MM.1S (cell line): Measurements from ENCODE around the gene APC2.

Experiments used
- DNase-seq: peaks from one replicate; pipeline ENCODE4 v3.0.0-alpha.2; 2015
- H2AFZ ChIP-seq: fragments of 300-600 bp; sonication (generic); 2 replicates; pipeline ENCODE4 v1.6.0; 2016; ENCODE audit warnings: antibody characterized with exemption, low read length
- H3F3A ChIP-seq: fragments of 300-600 bp; sonication (generic); 2 replicates; pipeline ENCODE4 v1.6.1; 2016; ENCODE audit warnings: mild to moderate bottlenecking, antibody characterized with exemption, low read length, moderate library complexity, mixed read lengths; ENCODE audit not compliant: insufficient read depth
- H3K27ac ChIP-seq: fragments of 300-600 bp; sonication (generic); 2 replicates; pipeline ENCODE4 v1.5.1; 2016; ENCODE audit warnings: mild to moderate bottlenecking, low read length
- H3K27me3 ChIP-seq: fragments of 300-600 bp; sonication (generic); replicated peaks from 2 replicates; pipeline ENCODE4 v1.6.0; 2016; ENCODE audit warnings: low read length; ENCODE audit not compliant: insufficient read depth
- H3K36me3 ChIP-seq: fragments of 300-600 bp; sonication (generic); replicated peaks from 2 replicates; pipeline ENCODE4 v1.6.1; 2016; ENCODE audit warnings: mild to moderate bottlenecking, low read length, mixed read lengths; ENCODE audit not compliant: insufficient read depth
- H3K4me1 ChIP-seq: fragments of 300-600 bp; sonication (generic); 2 replicates; pipeline ENCODE4 v1.6.1; 2016; ENCODE audit warnings: low read length, mixed read lengths
- H3K4me2 ChIP-seq: fragments of 300-600 bp; sonication (generic); 2 replicates; pipeline ENCODE4 v1.6.0; 2016; ENCODE audit warnings: low read depth, low read length
- H3K4me3 ChIP-seq: fragments of 300-600 bp; sonication (generic); 2 replicates; pipeline ENCODE4 v1.5.1; 2016; ENCODE audit warnings: low read length, mixed read lengths
- H3K79me2 ChIP-seq: fragments of 300-600 bp; sonication (generic); 2 replicates; pipeline ENCODE4 v1.6.1; 2016; ENCODE audit warnings: mixed run types, low read length, mixed read lengths
- H3K9ac ChIP-seq: fragments of 300-600 bp; sonication (generic); 2 replicates; pipeline ENCODE4 v1.6.1; 2016; ENCODE audit warnings: low read length, mixed read lengths
- H3K9me2 ChIP-seq: fragments of 300-600 bp; sonication (generic); replicated peaks from 2 replicates; pipeline ENCODE4 v1.6.1; 2016; ENCODE audit warnings: mild to moderate bottlenecking, low read length, mixed read lengths; ENCODE audit not compliant: insufficient read depth
- H3K9me3 ChIP-seq: fragments of 300-600 bp; sonication (generic); replicated peaks from 2 replicates; pipeline ENCODE4 v1.6.1; 2016; ENCODE audit warnings: mild to moderate bottlenecking, low read length, mixed read lengths; ENCODE audit not compliant: insufficient read depth
- H4K20me1 ChIP-seq: fragments of 300-600 bp; sonication (generic); 2 replicates; pipeline ENCODE4 v1.6.1; 2016; ENCODE audit warnings: mild to moderate bottlenecking, low read length, moderate library complexity, mixed read lengths; ENCODE audit not compliant: insufficient read depth
- EZH2 ChIP-seq: fragments of 300-600 bp; sonication (generic); optimal IDR thresholded peaks from 2 replicates; pipeline ENCODE3; 2017; ENCODE audit warnings: low read depth, mild to moderate bottlenecking, antibody characterized with exemption, low read length, mixed read lengths
- EZH2phosphoT487 ChIP-seq: fragments of 300-600 bp; sonication (generic); IDR thresholded peaks from 2 replicates; pipeline ENCODE4 v1.6.1; 2018; ENCODE audit warnings: antibody characterized with exemption, low read length
- TF ChIP-seq, protein P1 (sequence below): fragments of 300-600 bp; sonication (generic); IDR thresholded peaks from 2 replicates; pipeline ENCODE4 v1.5.1; 2016; ENCODE audit warnings: antibody characterized with exemption, low read length, mixed read lengths

Gene APC2

GRCh38 chr19:1421958-1422305 is 28.0 kb upstream of the APC2 start:
- Histone ChIP-seq H4K20me1 (peaks cover 30% of the 10 kb centered on the region), H3F3A (peaks cover 4% of the 10 kb centered on the region; the same call in 1 of the 2 replicates), H3K9ac (no peak overlapping the region), H3K27me3 (no peaks in the 10 kb centered on the region), H3K36me3 (peaks cover 47% of the 10 kb centered on the region), H3K4me2 (no peak overlapping the region), H3K4me1 (no peaks in the 10 kb centered on the region), H3K27ac (no peak overlapping the region), H3K4me3 (no peak overlapping the region), H3K9me3 (no peaks in the 10 kb centered on the region), H2AFZ (no peak overlapping the region), H3K9me2 (no peaks in the 10 kb centered on the region), H3K79me2 (peaks cover 96% of the 10 kb centered on the region)
- DNase-seq, result no peak
- TF ChIP-seq, protein P1, sequence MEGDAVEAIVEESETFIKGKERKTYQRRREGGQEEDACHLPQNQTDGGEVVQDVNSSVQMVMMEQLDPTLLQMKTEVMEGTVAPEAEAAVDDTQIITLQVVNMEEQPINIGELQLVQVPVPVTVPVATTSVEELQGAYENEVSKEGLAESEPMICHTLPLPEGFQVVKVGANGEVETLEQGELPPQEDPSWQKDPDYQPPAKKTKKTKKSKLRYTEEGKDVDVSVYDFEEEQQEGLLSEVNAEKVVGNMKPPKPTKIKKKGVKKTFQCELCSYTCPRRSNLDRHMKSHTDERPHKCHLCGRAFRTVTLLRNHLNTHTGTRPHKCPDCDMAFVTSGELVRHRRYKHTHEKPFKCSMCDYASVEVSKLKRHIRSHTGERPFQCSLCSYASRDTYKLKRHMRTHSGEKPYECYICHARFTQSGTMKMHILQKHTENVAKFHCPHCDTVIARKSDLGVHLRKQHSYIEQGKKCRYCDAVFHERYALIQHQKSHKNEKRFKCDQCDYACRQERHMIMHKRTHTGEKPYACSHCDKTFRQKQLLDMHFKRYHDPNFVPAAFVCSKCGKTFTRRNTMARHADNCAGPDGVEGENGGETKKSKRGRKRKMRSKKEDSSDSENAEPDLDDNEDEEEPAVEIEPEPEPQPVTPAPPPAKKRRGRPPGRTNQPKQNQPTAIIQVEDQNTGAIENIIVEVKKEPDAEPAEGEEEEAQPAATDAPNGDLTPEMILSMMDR, result no peak
- no peak for TF ChIP-seq EZH2phosphoT487
- no peak for TF ChIP-seq EZH2

GRCh38 chr19:1422360-1422759 is 27.6 kb upstream of the APC2 start:
- TF ChIP-seq EZH2phosphoT487 (no peak), EZH2 (no peak)
- TF ChIP-seq, protein P1, result no peak
- H3K36me3 ChIP-seq, result peaks cover 47% of the 10 kb centered on the region
- no peak overlapping the region for H3K27ac ChIP-seq
- peaks cover 4% of the 10 kb centered on the region; the same call in 1 of the 2 replicates for H3F3A ChIP-seq
- no peak for DNase-seq
- H3K9me2 ChIP-seq, result no peaks in the 10 kb centered on the region
- no peak overlapping the region for H3K9ac ChIP-seq
- no peaks in the 10 kb centered on the region for H3K4me1 ChIP-seq
- H2AFZ ChIP-seq, result no peak overlapping the region
- no peak overlapping the region for H3K4me3 ChIP-seq
- peaks cover 94% of the 10 kb centered on the region for H3K79me2 ChIP-seq
- H3K9me3 ChIP-seq, result no peaks in the 10 kb centered on the region
- H3K27me3 ChIP-seq, result no peaks in the 10 kb centered on the region
- H3K4me2 ChIP-seq, result no peak overlapping the region
- peaks cover 26% of the 10 kb centered on the region for H4K20me1 ChIP-seq

DNA sequence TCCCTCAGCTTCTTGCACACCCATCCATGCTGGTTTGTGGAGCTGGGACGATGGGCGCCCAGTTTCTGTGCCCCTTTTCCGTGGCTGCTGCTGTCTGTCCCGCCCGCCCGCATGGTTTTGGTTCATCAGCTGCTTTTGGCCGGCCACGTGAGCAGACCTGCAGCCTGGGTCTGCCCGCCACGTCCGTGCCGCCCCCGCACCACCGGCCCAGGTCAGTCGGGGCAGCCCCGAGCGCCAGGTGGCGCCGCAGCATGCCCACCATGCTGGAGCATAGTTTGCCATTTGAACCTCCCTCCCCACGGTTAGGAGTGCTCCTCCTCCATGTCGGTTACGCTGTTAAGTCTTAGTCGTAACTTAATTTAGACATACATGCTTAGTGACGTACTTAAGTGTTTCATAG is 27.0 kb upstream of the APC2 start:
- peaks cover 46% of the 10 kb centered on the region for H3K36me3 ChIP-seq
- no peaks in the 10 kb centered on the region for H3K4me1 ChIP-seq
- no peak overlapping the region for H2AFZ ChIP-seq
- H3K4me3 ChIP-seq, result no peak overlapping the region
- H3K9me2 ChIP-seq, result no peaks in the 10 kb centered on the region
- H3K27ac ChIP-seq, result no peak overlapping the region
- H3K27me3 ChIP-seq, result no peaks in the 10 kb centered on the region
- H3F3A ChIP-seq, result peaks cover 4% of the 10 kb centered on the region; the same call in 1 of the 2 replicates
- H4K20me1 ChIP-seq, result peaks cover 20% of the 10 kb centered on the region
- no peak overlapping the region for H3K4me2 ChIP-seq
- no peak for TF ChIP-seq EZH2
- TF ChIP-seq, protein P1, result no peak
- no peak for TF ChIP-seq EZH2phosphoT487
- H3K9me3 ChIP-seq, result no peaks in the 10 kb centered on the region
- no peak overlapping the region for H3K9ac ChIP-seq
- peaks cover 88% of the 10 kb centered on the region for H3K79me2 ChIP-seq
- no peak for DNase-seq
